ENCODE measurements around the gene ST14. TPM values are rescaled to one million over a fixed set of nuclear protein-coding genes. Genes with fewer than 3 reads are reported as not detected.
"Not testable (repeated sequence)": the region's sequence is repeated elsewhere in the genome, so short reads cannot be mapped to it uniquely, and the experiment has no call there.

The ST14 gene
- total and polyA plus RNA-seq, 4 donors = 24.3 to 81.1 (median 54.1) TPM

GRCh38 chr11:130247319-130247718 is 87.7 kb downstream of the ST14 start:
- H3K4me1 ChIP-seq (ENCODE audit: control insufficient read depth in 5 of 5, insufficient read depth in 5 of 5, low read length in 5 of 5) = peaks cover 0 to 22% (median 0%) of the 10 kb centered on the region in 5 donors
- WGBS, 2 donors = 86 to 90% methylated on average over 2 of the region's 2 CpGs
- H3K27ac ChIP-seq (ENCODE audit: low read depth in 1 of 2, low read length in 1 of 2) = no peak overlapping the region
- H3K9me3 ChIP-seq (ENCODE audit: control insufficient read depth in 4 of 4, insufficient read depth in 3 of 4, low read length in 3 of 4) = no peaks in the 10 kb centered on the region
- no peak for DNase-seq
- no peaks in the 10 kb centered on the region for H3K36me3 ChIP-seq (ENCODE audit: control insufficient read depth in 4 of 4, insufficient read depth in 4 of 4, low read length in 4 of 4)
- TF ChIP-seq CTCF (IDR thresholded peaks at IDR 0.05; ENCODE audit: control extremely low read depth, extremely low read depth) = no peak
- ATAC-seq (ENCODE audit: insufficient read depth, low FRiP score) = no peak
- no peak overlapping the region for H3K9ac ChIP-seq (ENCODE audit: insufficient read depth in 1 of 2, low read length in 2 of 2)
- no peak overlapping the region for H3K4me3 ChIP-seq
- no peaks in the 10 kb centered on the region for H3K27me3 ChIP-seq (ENCODE audit: control insufficient read depth in 3 of 3, insufficient read depth in 3 of 3, low read length in 2 of 3)

GRCh38 chr11:130249371-130249770 is 89.8 kb downstream of the ST14 start:
- H3K36me3 ChIP-seq (ENCODE audit: control insufficient read depth in 4 of 4, insufficient read depth in 4 of 4, low read length in 4 of 4) = no peaks in the 10 kb centered on the region
- no peak overlapping the region for H3K4me3 ChIP-seq
- 94 to 95% methylated on average over 5 of the region's 5 CpGs for WGBS, 2 donors
- no peaks in the 10 kb centered on the region for H3K27me3 ChIP-seq (ENCODE audit: control insufficient read depth in 3 of 3, insufficient read depth in 3 of 3, low read length in 2 of 3)
- H3K4me1 ChIP-seq (ENCODE audit: control insufficient read depth in 5 of 5, insufficient read depth in 5 of 5, low read length in 5 of 5) = peaks cover 0 to 19% (median 0%) of the 10 kb centered on the region in 5 donors
- ATAC-seq (ENCODE audit: insufficient read depth, low FRiP score) (no peak), DNase-seq (no peak)
- no peak for TF ChIP-seq CTCF (IDR thresholded peaks at IDR 0.05; ENCODE audit: control extremely low read depth, extremely low read depth)
- H3K27ac ChIP-seq (ENCODE audit: low read depth in 1 of 2, low read length in 1 of 2) = no peak overlapping the region
- no peak overlapping the region for H3K9ac ChIP-seq (ENCODE audit: insufficient read depth in 1 of 2, low read length in 2 of 2)
- H3K9me3 ChIP-seq (ENCODE audit: control insufficient read depth in 4 of 4, insufficient read depth in 3 of 4, low read length in 3 of 4) = no peaks in the 10 kb centered on the region

GRCh38 chr11:130249929-130250328 is 90.3 kb downstream of the ST14 start:
- not testable (repeated sequence) for ATAC-seq (ENCODE audit: insufficient read depth, low FRiP score); H3K9ac ChIP-seq (ENCODE audit: insufficient read depth in 1 of 2, low read length in 2 of 2); H3K9me3 ChIP-seq (ENCODE audit: control insufficient read depth in 4 of 4, insufficient read depth in 3 of 4, low read length in 3 of 4); H3K4me3 ChIP-seq; H3K27me3 ChIP-seq (ENCODE audit: control insufficient read depth in 3 of 3, insufficient read depth in 3 of 3, low read length in 2 of 3); H3K27ac ChIP-seq (ENCODE audit: low read depth in 1 of 2, low read length in 1 of 2); DNase-seq; H3K36me3 ChIP-seq (ENCODE audit: control insufficient read depth in 4 of 4, insufficient read depth in 4 of 4, low read length in 4 of 4)
- 89 to 94% methylated on average over 5 of the region's 5 CpGs for WGBS, 2 donors
- peaks cover 0 to 19% (median 0%) of the 10 kb centered on the region in 5 donors for H3K4me1 ChIP-seq (ENCODE audit: control insufficient read depth in 5 of 5, insufficient read depth in 5 of 5, low read length in 5 of 5)

- not testable (repeated sequence) for H3K27me3 ChIP-seq (ENCODE audit: control insufficient read depth in 3 of 3, insufficient read depth in 3 of 3, low read length in 2 of 3); ATAC-seq (ENCODE audit: insufficient read depth, low FRiP score); H3K27ac ChIP-seq (ENCODE audit: low read depth in 1 of 2, low read length in 1 of 2); H3K4me3 ChIP-seq; H3K4me1 ChIP-seq (ENCODE audit: control insufficient read depth in 5 of 5, insufficient read depth in 5 of 5, low read length in 5 of 5); H3K9ac ChIP-seq (ENCODE audit: insufficient read depth in 1 of 2, low read length in 2 of 2); H3K36me3 ChIP-seq (ENCODE audit: control insufficient read depth in 4 of 4, insufficient read depth in 4 of 4, low read length in 4 of 4); H3K9me3 ChIP-seq (ENCODE audit: control insufficient read depth in 4 of 4, insufficient read depth in 3 of 4, low read length in 3 of 4); DNase-seq
- WGBS, 2 donors = 93 to 97% methylated on average over 1 of the region's 1 CpG
Measured at GRCh38 chr11:130251763-130252162, 92.2 kb downstream of the ST14 start.

Small RNAs within 50 kb of the gene (small RNA-seq; reads per million reads assigned to genes)
- not detected for gene RF00015 (ENCODE audit: low replicate concordance)

Other genes starting within 250 kb of the ST14 start
- 10 to 100 TPM in 1 of 2 donors, 1 to 10 TPM in 1; 8.7 to 19.0 TPM for gene PRDM10, start 156.9 kb upstream of the ST14 start, total RNA-seq
- 1 to 10 TPM; 2.3 to 2.7 TPM for gene PRDM10, start 156.9 kb upstream of the ST14 start, polyA plus RNA-seq
- gene APLP2, start 89.9 kb upstream of the ST14 start, total RNA-seq = 100 to 1,000 TPM; 527 to 532 TPM
- 100 to 1,000 TPM; 235 to 521 TPM for gene APLP2, start 89.9 kb upstream of the ST14 start, polyA plus RNA-seq
- 10 to 100 TPM; 30.1 to 72.7 TPM for gene ZBTB44, start 155.1 kb downstream of the ST14 start, total RNA-seq
- 10 to 100 TPM in 1 of 2 donors, 1 to 10 TPM in 1; 8.6 to 11.4 TPM for gene ZBTB44, start 155.1 kb downstream of the ST14 start, polyA plus RNA-seq

Measured in lung (tissue), 13 donors.